Uterus (tissue), 4 donors: ENCODE data around the gene HORMAD1. TPM values are rescaled to one million over a fixed set of nuclear protein-coding genes. Genes with fewer than 3 reads are reported as not detected.
"Not testable (repeated sequence)": the region's sequence is repeated elsewhere in the genome, so short reads cannot be mapped to it uniquely, and the experiment has no call there.

ENCODE experiments used
- DNase-seq, 2 donors: peaks; one replicate each; pipeline ENCODE4 v3.0.0-alpha.2; 2019 to 2020
- H3K27ac ChIP-seq, 2 donors: fragments of 200-600 bp; sonication (generic); 1 replicate in 1 of 2; 2 replicates in 1 of 2; pipeline ENCODE4 v1.5.1; 2016 to 2018
- H3K27me3 ChIP-seq, 2 donors: fragments of 200-600 bp; sonication (generic); one replicate each; pipeline ENCODE4 v1.5.1; 2018 to 2019; ENCODE audit warnings: control low read depth in 1 of 2
- H3K36me3 ChIP-seq, 2 donors: fragments of 200-600 bp; sonication (generic); one replicate each; pipeline ENCODE4 v1.5.1; 2019; ENCODE audit warnings: control low read depth in 1 of 2
- H3K4me1 ChIP-seq, 2 donors: fragments of 200-600 bp; sonication (generic); one replicate each; pipeline ENCODE4 v1.5.1; 2018 to 2019; ENCODE audit warnings: control low read depth in 1 of 2
- H3K4me3 ChIP-seq, 2 donors: fragments of 200-600 bp; sonication (generic); 1 replicate in 1 of 2; 2 replicates in 1 of 2; pipeline ENCODE4 v1.5.1; 2018 to 2019; ENCODE audit warnings: mild to moderate bottlenecking in 1 of 2
- H3K9me3 ChIP-seq, 2 donors: fragments of 200-600 bp; sonication (generic); one replicate each; pipeline ENCODE4 v1.5.1; 2019; ENCODE audit warnings: control low read depth in 1 of 2
- CTCF ChIP-seq, 4 experiments: fragments of 200-600 bp in 2 of 4; fragments of 450-650 bp in 2 of 4; sonication (generic) in 2 of 4; IDR thresholded peaks; one replicate each; pipeline ENCODE4 v1.5.1; 2016 to 2019; ENCODE audit warnings: antibody characterized with exemption in 4 of 4, mild to moderate bottlenecking in 2 of 4, moderate library complexity in 1 of 4
- POLR2A ChIP-seq, 2 donors: fragments of 450-650 bp; IDR thresholded peaks; one replicate each; pipeline ENCODE4 v1.6.1; 2016; ENCODE audit warnings: antibody characterized with exemption in 2 of 2, mild to moderate bottlenecking in 1 of 2, moderate library complexity in 1 of 2
- intact Hi-C: fragments of 100-400 bp; cut with DNase I; formaldehyde crosslinking; loops from one replicate; pipeline ENCODE4 v1.15.1; 2023; ENCODE audit warnings: low total_unique reads
- total RNA-seq, 4 donors: library from RNA; depleted of rRNA in 3 of 4; stranded (reverse); fragments of >200 nt in 3 of 4; gene quantifications; one replicate each; pipeline versions ENCODE4 v1.1.0 to v1.2.4, GENCODE V29; 2014 to 2023
- donor health status: DM: yes; HTN: yes; CAD: no.

Gene HORMAD1
- under 1 TPM in 1 of 4 donors, not detected in 3; 0.62 TPM for total RNA-seq

- Histone ChIP-seq H3K4me1 (no peaks in the 10 kb centered on the region), H3K27me3 (no peaks in the 10 kb centered on the region), H3K4me3 (no peak within 1 kb of the TSS), H3K36me3 (no peaks in the 10 kb centered on the region), H3K27ac (no peak within 1 kb of the TSS), H3K9me3 (no peaks in the 10 kb centered on the region)
- intact Hi-C loops: no loop called here
- DNase-seq: no peak
- no peak for TF ChIP-seq POLR2A (IDR thresholded peaks at IDR 0.05)
- no peak for TF ChIP-seq CTCF (IDR thresholded peaks at IDR 0.05)
Measured at GRCh38 chr1:150720703-150721102, at the start of gene HORMAD1. HORMAD1 (minus strand) TSS chr1:150720895; CDS start chr1:150719505, 1,390 bp downstream.

- H3K4me3 ChIP-seq, H3K4me1 ChIP-seq, H3K27me3 ChIP-seq, H3K27ac ChIP-seq, H3K36me3 ChIP-seq, DNase-seq, H3K9me3 ChIP-seq, intact Hi-C loops: not testable (repeated sequence)
Measured at GRCh38 chr1:150767704-150768103, 47.0 kb upstream of the HORMAD1 start.

GRCh38 chr1:150765977-150766301 lies 45.2 kb upstream of the HORMAD1 start:
- H3K4me3 ChIP-seq, DNase-seq, intact Hi-C loops, H3K9me3 ChIP-seq, H3K36me3 ChIP-seq, H3K4me1 ChIP-seq, H3K27me3 ChIP-seq: not testable (repeated sequence)
- peak overlapping the region; percentile 40 to 61 for H3K27ac ChIP-seq

GRCh38 chr1:150765296-150765976 lies 44.7 kb upstream of the HORMAD1 start, which contains the start of gene CTSS:
CTSS (minus strand) TSS chr1:150765778; CDS start chr1:150764763, 1,015 bp downstream.
- Histone ChIP-seq H3K27ac (peak within 1 kb of the TSS; percentile 40 to 61), H3K27me3 (no peaks in the 10 kb centered on the region), H3K4me1 (no peaks in the 10 kb centered on the region), H3K4me3 (peak within 1 kb of the TSS; percentile 8 to 11), H3K9me3 (no peaks in the 10 kb centered on the region), H3K36me3 (no peaks in the 10 kb centered on the region)
- intact Hi-C loops: no loop called here
- no peak for TF ChIP-seq POLR2A (IDR thresholded peaks at IDR 0.05)
- no peak for TF ChIP-seq CTCF (IDR thresholded peaks at IDR 0.05)
- DNase-seq: no peak

GRCh38 chr1:150764617-150765101 lies 44.0 kb upstream of the HORMAD1 start:
- Histone ChIP-seq H3K4me1 (no peaks in the 10 kb centered on the region), H3K36me3 (no peaks in the 10 kb centered on the region), H3K4me3 (no peak overlapping the region), H3K9me3 (no peaks in the 10 kb centered on the region), H3K27ac (peak overlapping the region; percentile 40 to 61), H3K27me3 (no peaks in the 10 kb centered on the region)
- no peak for DNase-seq
- TF ChIP-seq CTCF (IDR thresholded peaks at IDR 0.05) (no peak), POLR2A (IDR thresholded peaks at IDR 0.05) (no peak)
- intact Hi-C loops: no loop called here

GRCh38 chr1:150763018-150763417 lies 42.3 kb upstream of the HORMAD1 start:
- H3K27me3 ChIP-seq: no peaks in the 10 kb centered on the region
- no peak overlapping the region for H3K27ac ChIP-seq
- no peak for TF ChIP-seq CTCF (IDR thresholded peaks at IDR 0.05)
- no peak for TF ChIP-seq POLR2A (IDR thresholded peaks at IDR 0.05)
- H3K36me3 ChIP-seq: no peaks in the 10 kb centered on the region
- no peak overlapping the region for H3K4me3 ChIP-seq
- no peaks in the 10 kb centered on the region for H3K9me3 ChIP-seq
- intact Hi-C loops: no loop called here
- no peak for DNase-seq
- no peaks in the 10 kb centered on the region for H3K4me1 ChIP-seq
